GM21367 (cell line): ENCODE measurements around the gene APEH.
A peak's percentile ranks its signal among the peaks of the same experiment; 100 is the strongest.
"Not testable (repeated sequence)": the region's sequence is repeated elsewhere in the genome, so short reads cannot be mapped to it uniquely, and the experiment has no call there.

ENCODE experiments used
- ATAC-seq: cut with Tn5 transposase; IDR thresholded peaks from one replicate; pipeline ENCODE4 v1.9.1; 2021; ENCODE audit not compliant: unreplicated experiment

The APEH gene

DNA sequence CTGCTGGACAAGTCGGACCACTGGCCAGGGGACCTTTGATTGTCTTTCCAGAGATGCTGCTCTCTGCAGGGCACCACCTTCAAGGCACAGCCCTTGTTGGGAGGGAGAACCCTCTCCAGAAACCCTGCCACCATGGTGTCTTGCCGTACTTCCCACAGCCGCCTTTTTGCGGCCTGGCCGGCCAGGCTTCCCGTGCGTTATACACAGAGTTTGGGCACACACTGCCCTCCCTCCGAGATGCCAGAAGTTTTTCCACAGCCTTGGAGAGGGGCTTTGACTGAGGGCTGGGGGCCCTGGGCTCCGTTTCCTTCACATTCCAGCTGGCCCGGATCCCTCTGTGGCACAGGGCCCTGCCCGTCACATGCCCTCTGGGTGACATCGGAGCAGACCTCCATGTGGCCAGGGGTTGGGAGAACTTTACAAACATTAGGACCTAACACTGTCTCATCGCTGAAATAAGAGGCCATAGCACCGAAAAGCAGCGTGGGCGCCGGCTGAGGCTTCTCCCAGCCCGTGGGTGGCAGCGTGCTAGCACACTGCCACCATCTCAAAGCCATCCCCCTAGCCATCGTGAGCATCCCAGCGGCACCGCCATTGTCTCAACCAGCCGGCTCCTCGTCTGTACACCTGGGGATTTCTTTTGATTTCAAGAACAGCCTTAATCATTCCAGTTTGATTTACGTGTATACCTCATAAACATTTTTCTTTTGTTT lies 6.3 kb upstream of the APEH start:
- ATAC-seq: no peak

DNA sequence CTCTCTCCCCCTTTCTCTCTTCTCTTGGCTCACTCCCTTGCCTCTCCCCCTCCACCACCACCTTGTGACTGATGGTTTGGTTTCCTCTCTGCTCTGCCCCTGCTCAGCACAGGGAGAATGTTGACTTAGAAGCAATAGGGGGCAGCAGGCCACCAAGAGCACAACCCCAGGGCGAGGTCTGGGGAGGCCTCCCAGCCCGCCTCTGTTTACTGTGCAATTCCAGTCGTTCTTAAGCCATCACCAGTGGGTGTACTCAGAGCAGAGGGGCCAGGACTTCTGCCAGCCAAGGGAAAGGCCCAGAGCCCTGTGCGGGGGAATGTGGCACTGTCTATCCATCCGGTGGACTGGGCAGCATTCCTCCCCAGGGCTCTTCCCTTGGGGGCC lies 5.7 kb upstream of the APEH start:
- no peak for ATAC-seq

GRCh38 chr3:49668861-49669260 lies 5.3 kb upstream of the APEH start:
- no peak for ATAC-seq

- ATAC-seq: no peak
Measured at GRCh38 chr3:49669352-49669751, 4.8 kb upstream of the APEH start.

DNA sequence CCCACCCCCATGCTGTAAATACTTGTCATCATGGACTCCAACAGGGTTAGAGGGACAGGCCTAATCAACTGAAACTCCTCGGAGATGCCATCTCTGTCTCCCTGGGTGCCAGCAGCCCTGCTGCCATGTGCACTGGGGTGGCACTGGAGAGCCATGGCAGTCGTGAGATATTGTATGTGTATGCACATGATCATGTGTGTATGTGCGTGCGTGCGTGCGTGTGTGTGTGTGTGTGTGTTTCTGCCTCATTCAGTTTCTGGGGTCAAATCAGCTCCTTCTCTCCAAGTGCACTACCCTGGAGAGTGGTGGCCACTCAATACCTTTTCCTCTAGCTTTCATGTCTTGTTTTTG lies 3.2 kb upstream of the APEH start:
- no peak for ATAC-seq

GRCh38 chr3:49671291-49672288 lies 2.6 kb upstream of the APEH start:
- no peak for ATAC-seq

GRCh38 chr3:49673121-49673714 lies 933 bp upstream of the APEH start:
- no peak for ATAC-seq

- peak; percentile 26 for ATAC-seq
Measured at GRCh38 chr3:49674497-49674983, 389 bp downstream of the APEH start.

- no peak for ATAC-seq
Measured at GRCh38 chr3:49675912-49676311, 1.8 kb downstream of the APEH start.

GRCh38 chr3:49680493-49681231 lies 6.5 kb downstream of the APEH start:
- no peak for ATAC-seq

- no peak for ATAC-seq
Measured at GRCh38 chr3:49681232-49681522, 7.0 kb downstream of the APEH start.

DNA sequence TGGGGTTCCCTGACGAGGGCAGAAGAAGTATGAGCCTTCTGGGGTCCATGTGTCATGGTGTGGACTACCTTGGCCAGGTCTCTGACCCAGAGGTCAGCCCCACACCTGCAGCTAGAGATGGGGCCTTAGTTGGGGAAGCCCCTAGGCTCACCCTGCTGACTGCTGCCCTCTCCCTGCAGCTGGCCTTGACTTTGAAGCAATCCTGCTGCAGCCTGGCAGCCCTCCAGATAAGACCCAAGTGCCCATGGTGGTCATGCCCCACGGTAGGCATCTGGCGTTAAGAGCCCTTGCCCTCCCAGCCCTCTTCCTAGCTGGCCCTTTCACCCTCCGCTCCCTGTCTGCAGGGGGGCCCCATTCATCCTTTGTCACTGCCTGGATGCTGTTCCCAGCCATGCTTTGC lies 7.4 kb downstream of the APEH start:
- ATAC-seq: no peak

GRCh38 chr3:49683162-49683561 lies 9.0 kb downstream of the APEH start:
- ATAC-seq: no peak

- not testable (repeated sequence) for ATAC-seq
Measured at GRCh38 chr3:49684453-49684852, 10.3 kb downstream of the APEH start.

DNA sequence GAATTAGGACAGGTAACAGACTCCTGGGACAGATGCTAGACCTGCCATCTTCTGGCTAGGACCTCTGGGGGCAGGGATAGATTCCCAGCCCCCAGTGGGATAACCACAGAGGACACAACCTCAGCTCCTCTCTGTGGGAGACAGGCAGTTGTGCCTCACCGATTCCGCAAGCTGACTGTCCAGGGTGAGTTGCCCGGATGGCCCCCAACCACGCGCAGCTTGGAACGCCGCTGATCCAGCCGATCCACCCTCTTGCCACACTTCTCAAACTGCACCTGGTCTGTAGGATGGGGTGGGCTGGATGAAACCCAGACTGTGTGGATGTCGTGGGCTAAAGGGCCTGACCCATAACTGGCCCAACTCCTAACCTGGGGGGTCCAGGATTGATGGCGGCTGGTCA lies 11.0 kb downstream of the APEH start:
- not testable (repeated sequence) for ATAC-seq

DNA sequence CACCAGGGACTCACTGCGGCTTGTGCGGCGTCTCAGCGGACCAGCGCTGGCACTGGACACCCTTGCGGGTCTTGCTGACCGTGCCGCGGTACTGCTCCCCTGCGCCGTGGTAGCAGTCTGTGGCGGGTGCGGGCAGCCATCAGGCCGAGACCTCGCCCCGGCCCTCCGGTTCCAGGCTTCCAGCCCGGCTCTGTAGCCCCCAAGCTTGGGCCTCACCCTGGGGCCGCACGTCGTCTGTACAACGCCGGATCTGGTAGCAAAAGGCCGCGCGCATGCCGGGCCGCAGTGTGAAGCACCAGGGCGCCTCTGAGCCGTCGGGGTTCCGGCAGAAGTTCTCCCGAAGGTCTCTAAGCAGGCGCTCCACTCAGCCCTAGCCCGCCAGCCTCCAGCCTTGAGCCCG lies 11.7 kb downstream of the APEH start:
- not testable (repeated sequence) for ATAC-seq

DNA sequence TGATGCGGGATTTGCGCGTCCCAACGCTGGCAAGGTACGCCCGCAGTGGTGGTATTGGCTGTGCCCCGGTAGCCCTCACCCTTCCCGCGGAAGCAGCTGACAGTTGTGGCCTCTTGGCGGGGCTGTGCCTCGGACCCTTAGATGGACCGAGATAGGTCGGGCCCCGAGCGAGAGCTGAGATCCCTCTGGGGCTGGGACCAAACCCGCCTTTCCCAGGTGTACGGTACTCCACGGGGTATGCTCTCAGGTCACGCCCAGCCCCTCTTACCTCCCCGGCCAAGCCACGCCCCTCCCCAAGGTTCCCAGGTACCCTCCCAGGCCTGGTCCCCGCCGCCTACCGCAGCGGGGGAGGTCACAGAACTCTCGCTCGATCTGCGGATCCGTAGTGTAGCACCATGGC lies 12.2 kb downstream of the APEH start:
- not testable (repeated sequence) for ATAC-seq

- ATAC-seq: not testable (repeated sequence)
Measured at GRCh38 chr3:49686769-49687423, 12.7 kb downstream of the APEH start.

GRCh38 chr3:49687424-49687795 lies 13.3 kb downstream of the APEH start:
- not testable (repeated sequence) for ATAC-seq

- not testable (repeated sequence) for ATAC-seq
Measured at GRCh38 chr3:49688338-49689045, 14.3 kb downstream of the APEH start.
